GDM1 (cell line): ENCODE results near the gene DMXL2.
A peak's percentile ranks its signal among the peaks of the same experiment; 100 is the strongest.
"Not testable (repeated sequence)": the region's sequence is repeated elsewhere in the genome, so short reads cannot be mapped to it uniquely, and the experiment has no call there.

Experiments used
- DNase-seq: peaks from one replicate; lab custom pipeline; 2025; lab: John Stamatoyannopoulos, UW

DMXL2 gene

DNA sequence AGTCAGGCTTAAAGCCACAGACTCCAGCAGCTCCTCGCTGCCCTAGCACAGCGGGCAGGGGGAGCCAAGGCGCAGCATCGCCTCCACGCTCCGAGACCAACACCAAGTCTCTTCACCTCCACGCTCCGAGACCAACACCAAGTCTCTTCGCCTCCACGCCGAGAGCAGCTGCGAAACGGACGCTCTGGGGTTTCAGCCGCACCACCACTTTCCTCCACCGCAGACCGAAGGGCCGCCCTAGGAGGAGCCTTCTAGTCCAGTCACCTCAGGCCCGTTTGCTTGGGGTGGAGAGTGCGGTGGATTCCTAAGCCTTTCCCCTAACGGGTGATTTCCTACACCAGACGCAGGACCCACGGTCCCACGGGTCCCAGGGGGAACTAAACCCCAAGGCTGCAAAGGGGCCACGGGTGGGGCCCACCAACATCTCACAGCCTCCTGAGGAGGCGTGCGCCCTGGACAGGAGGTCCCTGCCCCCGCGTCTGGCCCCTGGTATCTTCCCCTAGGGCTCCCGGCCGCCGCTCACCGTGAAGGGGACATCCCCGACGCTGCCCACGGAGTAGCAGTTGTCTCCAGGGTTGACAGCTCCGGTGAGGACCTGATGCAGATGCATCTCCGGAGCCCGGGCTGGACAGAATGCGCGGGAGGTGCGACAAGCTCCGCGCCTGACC, 501 bp downstream of the DMXL2 start:
- DNase-seq, result peak; percentile 32

DNA sequence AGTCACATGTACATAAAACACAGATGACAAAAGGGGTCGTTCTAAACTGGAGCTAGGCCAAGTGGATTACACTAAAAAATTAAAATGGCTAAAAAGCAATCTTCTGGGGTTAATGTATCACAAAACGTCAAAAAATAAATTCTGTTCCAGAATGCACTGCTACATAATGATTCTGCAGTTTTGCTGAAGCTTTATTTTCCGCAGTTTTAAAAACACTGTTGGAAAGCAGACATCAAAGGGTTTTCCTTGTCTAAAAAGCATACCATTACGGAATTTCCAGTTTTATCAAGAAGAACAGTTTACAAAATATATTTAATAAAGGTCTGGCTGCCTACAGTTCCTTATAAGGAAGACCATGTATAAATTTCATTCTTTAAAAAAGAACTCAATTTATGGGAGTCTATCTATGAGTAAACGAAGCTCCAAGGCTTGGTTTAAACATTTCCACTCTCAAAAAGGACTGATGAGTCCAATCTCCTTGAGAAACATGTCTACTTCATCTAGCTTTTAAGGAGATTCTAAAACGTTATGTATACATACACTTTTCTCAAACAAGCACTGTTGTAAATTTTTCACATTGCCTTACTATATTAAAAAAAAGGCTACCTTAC, 1.3 kb downstream of the DMXL2 start:
- no peak for DNase-seq

DNA sequence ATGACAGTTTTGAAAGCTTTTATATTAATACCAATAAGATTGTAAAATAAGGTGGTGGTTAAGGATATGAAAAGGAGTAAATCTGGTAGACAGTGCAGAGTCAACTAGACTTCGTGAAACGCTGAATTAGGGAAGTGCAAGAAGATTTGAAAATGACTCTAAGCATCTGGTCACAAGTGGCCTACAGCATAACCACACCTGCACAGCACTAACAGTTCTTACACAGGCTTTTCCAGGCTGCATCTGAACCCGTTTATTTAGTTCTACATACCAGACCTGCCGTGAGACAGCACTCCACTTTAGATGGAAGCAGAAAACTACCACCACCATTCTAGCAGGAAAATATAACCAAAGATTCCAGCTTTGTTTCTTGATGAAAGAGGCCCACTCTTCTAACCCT, 1.9 kb downstream of the DMXL2 start:
- no peak for DNase-seq

DNA sequence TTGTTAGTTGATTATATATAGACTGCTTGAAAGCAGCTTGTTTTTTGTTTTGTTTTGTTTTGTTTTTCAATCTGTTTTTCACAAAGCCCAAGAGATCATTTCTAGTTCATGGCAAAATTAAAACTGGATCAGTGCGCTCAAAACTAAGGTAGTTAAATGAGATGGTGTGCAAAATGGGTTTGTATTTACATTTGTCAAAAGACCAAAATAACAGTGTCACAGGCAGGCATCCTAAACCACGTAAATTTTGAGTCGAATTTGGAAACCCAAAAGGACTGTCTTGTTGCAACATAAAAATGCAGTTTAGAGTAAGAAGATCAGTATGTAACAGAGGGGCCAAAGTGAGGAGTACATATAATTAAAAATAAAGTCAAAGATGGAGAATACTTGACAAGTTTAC, 2.4 kb downstream of the DMXL2 start:
- DNase-seq, result no peak

DNA sequence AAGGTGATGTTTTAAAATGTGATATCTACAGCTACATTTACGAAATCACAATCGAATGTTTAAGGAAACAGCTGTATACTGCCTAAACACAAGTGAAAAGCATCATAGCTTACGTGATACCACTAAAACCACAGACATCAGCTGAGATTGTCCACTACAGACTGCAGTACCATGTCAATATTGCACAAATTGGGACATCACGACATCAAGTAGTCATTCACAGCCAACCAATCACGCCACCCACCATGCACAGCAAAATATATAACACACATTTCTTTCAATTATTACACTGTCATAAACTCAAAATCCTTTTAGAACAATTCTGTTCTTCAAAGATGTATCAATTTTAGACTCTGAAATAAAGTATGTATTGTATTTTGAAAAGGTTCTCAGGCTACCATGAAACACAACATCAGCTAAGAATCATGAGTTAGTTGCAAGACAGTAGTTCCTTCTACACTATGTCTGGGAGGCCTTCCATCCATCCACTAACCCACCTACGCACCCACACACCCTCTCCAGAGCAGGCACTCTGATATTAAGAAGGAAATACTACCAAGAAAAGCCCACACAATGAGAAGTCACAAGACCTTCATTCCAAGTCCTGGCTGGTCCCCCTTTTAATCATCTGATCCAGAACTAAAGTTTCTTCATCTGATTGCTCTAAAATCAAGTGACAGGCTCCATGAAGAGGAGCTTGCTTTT, 3.1 kb downstream of the DMXL2 start:
- DNase-seq, result no peak

DNA sequence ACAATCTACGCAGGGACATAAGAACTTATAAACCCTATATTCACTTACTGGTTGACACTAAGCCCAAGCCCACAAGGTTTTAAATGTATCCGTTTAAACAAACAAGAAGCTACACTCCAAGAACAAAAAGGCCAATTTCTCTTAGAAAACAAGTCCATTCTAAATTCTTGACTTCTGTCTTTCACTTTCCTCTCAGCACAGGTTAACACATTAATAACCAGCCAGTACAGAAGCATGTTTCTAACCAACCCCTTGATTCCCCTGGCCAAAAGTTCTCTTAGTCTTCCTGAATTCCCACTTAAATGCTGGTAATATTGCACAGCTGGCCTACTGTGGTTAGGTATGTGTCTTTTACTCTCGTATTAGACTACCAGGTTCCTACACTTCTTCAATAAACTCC, 4.7 kb downstream of the DMXL2 start:
- no peak for DNase-seq

DNA sequence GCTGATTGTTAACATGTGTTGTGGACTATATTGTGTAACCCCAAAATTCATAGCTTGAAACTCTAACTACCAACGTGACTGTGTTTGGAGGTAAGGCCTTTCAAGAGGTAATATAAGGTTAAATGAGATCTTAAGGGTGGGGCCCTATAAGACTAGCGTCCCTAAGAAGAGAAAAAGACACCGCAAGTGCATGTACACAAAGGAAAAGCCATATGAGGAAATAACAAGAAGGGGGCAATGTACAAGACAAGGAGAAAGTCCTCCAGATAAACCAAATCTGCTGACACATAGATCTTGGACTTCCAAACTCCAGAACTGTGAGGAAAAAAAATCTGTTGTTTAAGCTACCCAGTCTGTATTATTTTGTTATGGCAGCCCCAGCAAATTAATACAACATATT, 8.6 kb downstream of the DMXL2 start:
- DNase-seq, result no peak

DNA sequence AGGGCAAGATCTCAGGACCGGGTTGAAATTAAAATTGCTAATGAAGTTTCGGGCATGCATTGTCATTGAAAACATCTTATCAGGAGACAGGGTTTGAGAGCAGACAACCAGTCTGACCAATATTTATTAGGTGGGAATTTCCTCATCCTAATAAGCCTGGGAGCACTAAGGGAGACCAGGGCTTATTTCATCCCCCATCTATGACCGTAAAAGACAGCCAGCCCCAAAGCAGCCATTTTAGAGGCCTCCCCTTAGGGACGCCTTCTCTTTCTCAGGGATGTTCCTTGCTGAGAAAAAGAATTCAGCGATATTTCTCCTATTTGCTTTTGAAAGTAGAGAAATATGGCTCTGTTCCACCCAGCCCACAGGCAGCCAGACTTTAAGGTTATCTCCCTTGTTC, 9.9 kb downstream of the DMXL2 start:
- DNase-seq, result not testable (repeated sequence)

DNA sequence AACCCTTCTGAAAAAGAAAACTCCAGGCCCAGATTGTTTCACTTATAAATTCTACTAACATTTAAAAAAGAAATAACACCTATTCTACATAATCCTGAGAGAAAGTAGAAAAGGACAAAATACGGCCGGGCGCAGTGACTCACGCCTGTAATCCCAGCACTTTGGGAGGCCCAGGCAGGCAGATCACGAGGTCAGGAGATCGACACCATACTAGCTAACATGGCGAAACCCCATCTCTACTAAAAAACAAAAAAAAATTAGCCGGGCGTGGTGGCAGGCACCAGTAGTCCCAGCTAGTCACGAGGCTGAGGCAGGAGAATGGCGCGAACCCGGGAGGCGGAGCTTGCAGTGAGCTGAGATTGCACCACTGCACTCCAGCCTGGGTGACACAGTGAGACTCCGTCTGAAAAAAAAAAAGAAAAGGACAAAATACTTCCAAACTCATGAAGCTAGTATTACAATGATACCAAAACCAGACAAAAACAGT, 19.1 kb downstream of the DMXL2 start:
- not testable (repeated sequence) for DNase-seq

DNA sequence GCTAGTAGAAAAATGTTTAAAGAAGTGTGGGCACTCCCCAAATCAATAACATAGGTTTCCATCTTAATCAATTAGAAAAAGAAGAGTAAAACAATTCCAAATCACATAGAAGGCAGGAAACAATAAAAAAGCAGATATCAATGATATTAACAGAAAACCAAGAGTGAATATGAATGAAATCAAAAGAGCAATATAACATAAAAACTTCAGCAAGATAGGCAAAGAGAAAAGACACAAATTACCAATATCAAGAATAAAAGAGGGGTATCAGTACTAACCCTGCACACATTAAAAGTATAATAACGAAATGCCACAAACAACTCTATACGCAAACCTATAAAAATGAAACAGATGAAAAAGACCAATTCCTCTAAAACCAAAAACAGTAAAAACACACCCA, 19.6 kb downstream of the DMXL2 start:
- DNase-seq, result no peak

DNA sequence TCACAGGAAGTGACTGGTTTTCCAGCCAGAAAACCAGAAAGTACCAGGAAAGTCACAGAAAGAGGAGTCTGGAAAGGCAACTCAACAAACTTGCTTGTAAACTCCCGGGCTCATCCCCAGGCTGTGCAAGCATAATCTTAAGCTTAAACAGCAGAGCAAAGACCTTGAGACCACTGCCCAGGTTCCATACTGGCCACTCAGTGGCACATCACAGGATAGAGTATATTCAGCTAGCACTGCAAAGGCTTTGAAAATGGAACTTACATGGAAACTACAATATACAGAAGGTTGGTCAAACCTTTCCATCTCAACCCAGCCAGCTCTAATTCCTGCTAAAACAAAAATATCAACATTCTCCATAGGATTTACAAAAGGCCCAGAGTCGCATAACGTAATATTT, 20.1 kb downstream of the DMXL2 start:
- no peak for DNase-seq

DNA sequence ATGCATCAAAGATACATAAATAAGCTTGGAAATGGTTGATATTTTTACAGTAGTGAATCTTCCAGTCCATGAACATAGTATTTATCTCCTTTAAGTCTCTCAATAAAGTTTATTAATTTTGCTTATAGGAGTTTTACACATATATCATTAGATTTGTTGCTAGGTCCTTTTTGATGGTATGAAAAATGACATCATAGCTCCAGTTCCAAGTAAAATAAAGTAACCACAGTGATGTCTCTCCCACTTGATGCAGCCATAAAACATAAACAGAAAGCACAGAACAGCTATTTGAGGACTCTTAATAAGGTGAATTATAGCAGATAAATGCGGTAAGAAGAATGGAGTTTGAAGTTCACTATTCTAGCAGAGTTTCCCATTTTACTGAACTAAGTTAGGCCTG, 20.8 kb downstream of the DMXL2 start:
- DNase-seq, result no peak

DNA sequence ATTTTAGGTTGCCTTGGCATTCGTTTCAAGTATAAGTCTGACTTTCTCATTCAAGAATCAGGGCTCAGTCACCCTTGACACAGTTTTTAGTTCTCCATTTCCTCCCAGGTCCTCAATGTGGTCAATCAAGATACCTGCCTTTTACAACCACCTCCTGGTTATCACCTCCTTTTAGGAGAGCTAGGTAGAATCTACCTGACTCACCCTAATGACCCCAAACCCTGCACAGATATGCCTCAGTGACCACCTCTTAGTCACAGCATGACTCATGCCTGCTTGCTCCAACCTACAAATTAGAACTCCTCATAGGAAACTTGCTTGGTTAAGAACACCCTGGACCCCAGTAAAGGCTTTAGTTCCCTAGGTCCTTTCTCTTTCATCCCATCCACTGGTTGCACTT, 22.5 kb downstream of the DMXL2 start:
- DNase-seq, result no peak

DNA sequence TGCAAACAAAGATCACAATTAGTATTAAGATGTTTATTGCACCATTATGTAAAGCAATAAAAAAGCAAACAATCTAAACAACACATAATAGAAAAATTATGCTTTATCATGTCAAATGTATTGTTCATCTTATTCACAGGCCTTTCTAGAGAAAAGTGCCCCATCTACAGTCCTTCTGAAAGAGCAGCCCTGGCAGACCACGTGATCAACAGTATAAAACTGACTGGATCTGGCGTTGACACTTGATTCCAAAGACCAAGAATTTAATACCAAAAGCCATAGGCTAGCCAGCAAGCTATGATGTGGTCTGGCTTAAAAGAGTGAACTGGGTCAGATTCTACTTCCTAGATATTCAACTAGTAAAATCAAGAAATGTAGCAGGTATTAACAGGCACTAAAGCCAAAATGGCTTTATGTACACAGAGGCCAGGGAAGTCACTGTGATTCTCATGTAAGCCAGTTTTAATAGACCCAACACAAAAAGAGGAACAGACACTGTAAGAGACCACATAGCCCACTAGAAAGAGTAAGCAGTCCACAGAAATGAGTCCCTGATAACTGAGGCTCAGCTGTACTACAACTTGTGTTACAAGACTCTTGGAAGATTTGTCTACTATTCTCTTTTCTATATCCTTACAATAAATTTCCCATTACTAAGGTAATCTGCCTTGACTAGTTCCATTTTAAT, 32.5 kb downstream of the DMXL2 start:
- DNase-seq, result no peak

DNA sequence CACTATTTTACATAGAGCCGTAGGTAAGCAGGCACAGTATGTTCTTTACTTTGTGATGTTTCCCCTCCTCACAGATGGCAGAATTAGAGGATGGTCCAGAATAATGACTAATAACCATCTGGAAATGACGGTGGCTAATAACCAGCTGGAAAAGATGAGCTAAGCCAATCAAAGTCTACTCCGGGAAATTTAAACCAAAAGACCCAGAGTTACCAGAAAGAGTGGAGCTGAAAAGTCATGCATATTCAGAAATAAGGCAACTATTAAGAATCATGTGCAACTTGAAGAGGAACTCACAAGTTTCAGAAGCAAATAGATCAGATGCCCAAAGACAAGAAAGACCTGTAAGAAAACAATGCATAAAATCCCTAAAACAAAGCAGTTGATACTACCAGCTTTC, 33.6 kb downstream of the DMXL2 start:
- no peak for DNase-seq

DNA sequence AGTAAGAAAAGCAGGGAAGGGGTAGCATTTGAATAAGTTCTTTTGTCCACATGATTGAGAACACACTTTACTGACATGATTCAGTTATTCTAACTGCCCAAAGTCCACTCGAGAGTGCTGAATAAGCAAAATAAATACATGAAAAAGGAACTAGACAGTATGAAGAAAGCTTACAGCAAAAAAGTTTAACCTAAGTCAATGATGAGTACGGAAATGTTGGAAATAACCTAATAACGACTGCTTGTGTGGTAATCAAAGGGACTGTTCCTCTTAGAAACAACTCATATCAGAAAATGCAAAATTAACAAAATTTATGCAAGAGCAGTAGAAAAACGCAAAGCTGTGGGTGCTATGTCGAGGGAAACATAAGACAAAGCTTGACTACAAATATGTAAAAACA, 36.6 kb downstream of the DMXL2 start:
- DNase-seq, result no peak

DNA sequence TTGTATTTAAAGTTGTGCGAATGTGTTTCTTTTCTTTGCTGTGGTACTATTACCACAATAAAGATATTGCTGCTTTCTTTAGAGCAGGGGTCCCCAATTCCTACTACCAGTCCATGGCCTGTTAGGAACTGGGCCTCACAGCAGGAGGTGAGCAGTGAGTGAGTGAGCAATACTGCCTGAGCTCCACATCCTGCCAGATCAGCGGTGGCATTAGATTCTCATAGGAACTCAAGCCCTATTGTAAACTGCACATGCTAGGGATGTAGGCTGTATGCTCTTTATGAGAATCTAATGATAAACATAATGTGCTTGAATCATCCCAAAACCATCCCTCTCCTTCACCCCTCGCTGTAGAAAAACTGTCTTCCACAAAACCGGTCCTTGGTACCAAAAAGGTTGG, 41.6 kb downstream of the DMXL2 start:
- DNase-seq, result no peak

DNA sequence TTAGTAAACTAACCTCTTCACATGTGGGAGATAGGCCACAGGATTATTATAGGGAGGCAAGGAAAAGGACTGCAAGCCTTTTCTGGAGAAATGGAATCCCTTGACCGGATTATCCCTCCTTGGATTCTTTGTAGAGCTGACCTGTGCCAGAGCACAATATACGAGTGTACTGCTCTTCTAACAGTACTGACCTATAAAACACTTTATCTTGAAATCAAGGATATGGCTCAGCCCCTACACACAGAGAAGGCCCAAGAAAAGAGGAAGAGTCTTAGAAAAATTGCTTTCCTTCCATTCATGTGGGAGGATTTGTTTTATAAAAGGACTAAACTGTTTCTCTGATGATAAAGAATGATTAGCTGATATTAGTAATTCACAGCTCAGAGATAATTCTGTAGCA, 42.2 kb downstream of the DMXL2 start:
- no peak for DNase-seq

DNA sequence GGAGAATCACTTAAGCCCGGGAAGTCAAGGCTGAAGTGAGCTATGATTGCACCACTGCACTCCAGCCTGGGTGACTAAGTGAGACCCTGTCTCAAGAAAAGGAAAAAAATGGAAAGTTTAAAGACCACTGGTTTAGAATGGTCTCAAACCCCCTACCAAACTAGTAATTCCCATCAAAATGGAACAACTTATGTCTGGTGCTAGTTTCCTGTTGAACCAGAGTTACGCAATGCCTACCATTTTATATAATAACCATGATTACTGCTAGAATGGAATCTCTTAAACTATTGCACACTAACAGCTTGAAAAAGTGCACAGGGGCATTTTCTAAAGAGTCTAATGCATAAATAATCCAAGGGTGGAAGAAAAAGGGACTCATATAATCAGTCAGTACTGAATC, 43.6 kb downstream of the DMXL2 start:
- no peak for DNase-seq

DNA sequence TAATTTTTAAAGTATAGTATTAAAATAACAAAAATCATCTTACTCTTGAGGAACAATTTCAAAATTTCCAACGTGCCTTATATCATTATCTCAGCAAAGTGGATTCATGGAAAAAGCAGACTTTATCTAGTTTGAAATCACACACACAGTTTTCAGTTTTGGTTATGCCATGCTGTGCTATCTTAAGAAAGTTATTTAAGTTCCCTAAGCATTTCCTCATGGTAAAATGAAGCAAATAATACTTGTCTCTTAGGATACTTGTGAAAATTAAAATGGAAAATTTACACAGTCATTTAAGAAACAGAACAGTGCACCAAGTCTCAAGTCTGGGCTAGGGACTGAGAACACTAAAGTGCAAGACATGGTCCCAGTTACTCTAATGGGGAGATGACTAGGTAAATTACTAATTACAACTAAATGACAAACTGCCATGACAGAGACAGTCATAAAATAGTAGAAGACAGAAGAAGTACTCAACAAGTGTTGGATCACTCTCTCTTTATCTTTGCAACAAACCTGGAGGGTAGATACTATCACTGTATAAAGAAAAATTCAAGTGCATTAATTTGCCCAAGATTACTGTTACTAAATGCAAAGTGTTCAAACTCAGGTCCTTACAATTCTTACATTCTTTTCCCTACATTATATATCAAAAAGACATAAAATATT, 44.8 kb downstream of the DMXL2 start:
- DNase-seq, result no peak

DNA sequence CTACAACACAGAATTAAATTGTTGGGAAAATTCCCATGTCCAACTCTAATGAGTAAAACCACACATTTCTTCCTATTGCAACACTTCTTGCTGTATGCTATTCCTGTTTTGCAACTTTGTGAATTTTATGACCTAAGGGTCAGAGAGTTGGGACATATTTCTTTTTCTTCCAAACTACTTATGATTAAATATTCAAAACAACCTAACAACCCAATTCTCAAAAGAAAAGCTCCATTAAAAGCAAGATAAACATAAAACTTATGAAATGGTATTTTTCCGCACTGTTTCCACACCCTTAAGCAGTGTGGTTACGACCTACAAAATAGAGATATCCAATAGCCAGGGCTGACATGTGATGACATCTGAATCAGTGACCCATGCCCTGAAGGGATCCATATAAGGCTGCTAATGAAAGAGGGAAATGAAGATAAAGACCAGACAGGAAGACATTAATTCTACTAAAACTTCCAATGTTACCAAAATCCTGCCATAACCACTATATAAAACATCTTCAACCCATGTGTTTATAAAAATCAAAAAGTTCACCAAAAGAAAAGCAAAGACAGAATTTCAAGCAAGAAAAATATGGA, 45.6 kb downstream of the DMXL2 start:
- DNase-seq, result no peak

DNA sequence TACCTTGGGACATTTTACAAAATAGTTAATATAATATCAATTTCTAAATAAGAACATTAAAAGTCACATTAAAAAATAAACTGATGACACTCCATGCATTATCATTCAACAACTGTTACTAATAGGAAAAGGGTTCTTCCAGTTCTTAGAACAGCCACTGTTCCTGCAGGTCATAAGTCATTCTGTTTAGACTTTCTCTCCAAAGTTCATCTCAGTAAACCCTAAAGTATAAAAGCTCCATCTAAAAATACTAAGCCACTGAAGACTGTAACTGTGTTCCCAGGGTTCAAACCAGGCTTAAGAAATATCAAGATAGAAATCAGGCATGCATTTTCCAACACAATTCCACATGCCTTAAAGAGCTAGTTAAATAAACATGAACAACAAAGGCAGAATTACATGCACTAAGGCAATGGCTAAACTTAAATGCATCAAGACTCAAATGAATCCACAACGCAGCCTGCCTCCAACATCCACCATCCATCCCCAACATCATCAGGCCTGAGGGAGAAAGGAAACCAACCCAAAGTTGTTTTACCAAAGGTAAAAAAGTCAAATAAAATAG, 46.2 kb downstream of the DMXL2 start:
- DNase-seq, result no peak
